ENCODE results near the gene CDH3.

Gene CDH3

GRCh38 chr16:68737730-68738629 lies 92.9 kb downstream of the CDH3 start:
- DNase-seq (ENCODE audit: low read depth in 2 of 2) = no peak

- no peak for DNase-seq (ENCODE audit: low read depth in 2 of 2)
Observed at GRCh38 chr16:68739964-68740627, 95.0 kb downstream of the CDH3 start.

GRCh38 chr16:68740628-68741346 lies 95.7 kb downstream of the CDH3 start:
- no peak for DNase-seq (ENCODE audit: low read depth in 2 of 2)

- DNase-seq (ENCODE audit: low read depth in 2 of 2) = no peak
Observed at GRCh38 chr16:68743664-68744063, 98.6 kb downstream of the CDH3 start.

GRCh38 chr16:68744744-68745280 lies 99.7 kb downstream of the CDH3 start:
- no peak for DNase-seq (ENCODE audit: low read depth in 2 of 2)

GRCh38 chr16:68746951-68747350 lies 101.8 kb downstream of the CDH3 start:
- DNase-seq (ENCODE audit: low read depth in 2 of 2) = no peak

- DNase-seq (ENCODE audit: low read depth in 2 of 2) = no peak
Observed at GRCh38 chr16:68749432-68749831, 104.3 kb downstream of the CDH3 start.
